Measurements from ENCODE around the gene OIP5. TPM values are rescaled to one million over a fixed set of nuclear protein-coding genes. Genes with fewer than 3 reads are reported as not detected.
A peak's percentile ranks its signal among the peaks of the same experiment; 100 is the strongest.

Gene OIP5
- total and polyA plus RNA-seq, 9 of the 15 experiments (the other 6 are each of a cell fraction or from before 2014, with no cell fraction given) = 8.3 to 54.8 (median 35.3) TPM

DNA sequence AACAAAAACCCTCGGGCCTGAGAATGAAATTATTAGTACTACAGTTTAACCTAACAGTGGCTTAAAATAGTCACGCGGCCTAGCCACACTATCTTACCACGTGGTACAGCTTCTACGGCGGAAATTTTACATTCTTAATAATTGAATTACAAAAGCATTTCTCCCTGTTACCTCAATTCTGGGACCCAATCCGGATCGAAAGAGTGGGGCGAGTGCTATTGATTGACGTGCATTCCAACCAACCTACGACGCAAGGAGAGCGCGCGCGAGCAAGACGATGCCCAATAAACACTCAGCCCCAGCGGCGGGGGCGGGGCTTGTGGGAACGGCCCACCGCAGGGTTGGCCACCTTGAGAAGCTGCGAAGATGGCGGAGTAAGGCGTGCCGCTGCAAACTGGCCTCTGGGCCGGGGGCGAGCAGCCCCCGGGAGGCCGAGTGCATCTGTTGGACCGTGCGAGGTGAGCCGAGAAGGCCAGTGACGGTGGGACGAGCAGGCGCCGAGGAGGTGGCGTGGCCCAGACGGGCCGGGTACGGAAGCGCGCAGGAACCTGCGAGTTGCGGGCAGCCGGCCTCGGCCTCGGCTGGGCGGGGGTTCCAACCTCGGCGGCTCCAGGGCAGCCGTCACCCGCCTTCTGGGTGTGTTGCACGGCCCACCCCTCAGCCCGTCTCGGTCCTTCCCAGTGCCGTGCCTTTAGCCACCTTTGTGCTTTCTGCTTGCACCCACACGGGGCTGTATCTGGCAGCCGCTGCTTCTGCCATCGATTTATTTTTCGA is 48.6 kb downstream of the OIP5 start (continued):
- TF ChIP-seq CBFA2T2 (conservative IDR thresholded peaks at IDR 0.05) (0 out of 2 replicates have a peak, but pooled peaks have one; percentile 37), RUNX1 (IDR thresholded peaks at IDR 0.05; ENCODE audit: low read depth) (no peak), ZKSCAN3 (CRISPR knock-in tag; IDR thresholded peaks at IDR 0.05) (no peak), TEAD2 (tag; IDR thresholded peaks at IDR 0.05) (no peak), TEAD1 (CRISPR knock-in tag; IDR thresholded peaks at IDR 0.05) (peak in 1 of 2 experiments; percentile 26; a peak in 1 of 4 replicates), SUPT5H (IDR thresholded peaks at IDR 0.05) (peak; percentile 97), GABPB1 (CRISPR knock-in tag; IDR thresholded peaks at IDR 0.05) (peak; percentile 51; the same call in 1 of the 2 replicates), HNRNPH1 (optimal IDR thresholded peaks at IDR 0.05; ENCODE audit: low read depth, low read length) (no peak)
- TF ChIP-seq, protein P1, sequence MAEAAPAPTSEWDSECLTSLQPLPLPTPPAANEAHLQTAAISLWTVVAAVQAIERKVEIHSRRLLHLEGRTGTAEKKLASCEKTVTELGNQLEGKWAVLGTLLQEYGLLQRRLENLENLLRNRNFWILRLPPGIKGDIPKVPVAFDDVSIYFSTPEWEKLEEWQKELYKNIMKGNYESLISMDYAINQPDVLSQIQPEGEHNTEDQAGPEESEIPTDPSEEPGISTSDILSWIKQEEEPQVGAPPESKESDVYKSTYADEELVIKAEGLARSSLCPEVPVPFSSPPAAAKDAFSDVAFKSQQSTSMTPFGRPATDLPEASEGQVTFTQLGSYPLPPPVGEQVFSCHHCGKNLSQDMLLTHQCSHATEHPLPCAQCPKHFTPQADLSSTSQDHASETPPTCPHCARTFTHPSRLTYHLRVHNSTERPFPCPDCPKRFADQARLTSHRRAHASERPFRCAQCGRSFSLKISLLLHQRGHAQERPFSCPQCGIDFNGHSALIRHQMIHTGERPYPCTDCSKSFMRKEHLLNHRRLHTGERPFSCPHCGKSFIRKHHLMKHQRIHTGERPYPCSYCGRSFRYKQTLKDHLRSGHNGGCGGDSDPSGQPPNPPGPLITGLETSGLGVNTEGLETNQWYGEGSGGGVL (CRISPR knock-in tag; IDR thresholded peaks at IDR 0.05) = no peak
- TF ChIP-seq, protein P2, sequence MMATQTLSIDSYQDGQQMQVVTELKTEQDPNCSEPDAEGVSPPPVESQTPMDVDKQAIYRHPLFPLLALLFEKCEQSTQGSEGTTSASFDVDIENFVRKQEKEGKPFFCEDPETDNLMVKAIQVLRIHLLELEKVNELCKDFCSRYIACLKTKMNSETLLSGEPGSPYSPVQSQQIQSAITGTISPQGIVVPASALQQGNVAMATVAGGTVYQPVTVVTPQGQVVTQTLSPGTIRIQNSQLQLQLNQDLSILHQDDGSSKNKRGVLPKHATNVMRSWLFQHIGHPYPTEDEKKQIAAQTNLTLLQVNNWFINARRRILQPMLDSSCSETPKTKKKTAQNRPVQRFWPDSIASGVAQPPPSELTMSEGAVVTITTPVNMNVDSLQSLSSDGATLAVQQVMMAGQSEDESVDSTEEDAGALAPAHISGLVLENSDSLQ (IDR thresholded peaks at IDR 0.05) = peak; percentile 100

Data from K562 (cell line).